WTC11 (cell line): ENCODE measurements around the gene KYNU. TPM values are rescaled to one million over a fixed set of nuclear protein-coding genes. Genes with fewer than 3 reads are reported as not detected.

Source experiments
- ATAC-seq: fragments of 200-7000 bp; cut with Tn5 transposase; 2 replicates; pipeline ENCODE4 v1.10.0; 2021; ENCODE audit warnings: mild to moderate bottlenecking, moderate library complexity
- CTCF ChIA-PET: fragments of 300-600 bp; sonication (Branson Sonifier 250); formaldehyde crosslinking; loops from one replicate; lab custom pipeline; 2021; ENCODE audit warnings: antibody characterized with exemption; lab: Charles Lee
- POLR2A ChIA-PET: fragments of 350-600 bp; sonication (Branson Sonifier 250); formaldehyde crosslinking; loops from one replicate; lab custom pipeline; 2021; ENCODE audit warnings: antibody characterized with exemption; lab: Charles Lee
- DNase-seq: peaks from one replicate; pipeline ENCODE4 v3.0.0; 2021; ENCODE audit warnings: low spot score
- H3K27ac Mint-ChIP-seq: 2 replicates; pipeline ENCODE4 v1.8.0; 2021; ENCODE audit warnings: mixed read lengths
- H3K27me3 Mint-ChIP-seq: 2 replicates; pipeline ENCODE4 v1.8.0; 2021; ENCODE audit warnings: low read depth, mild to moderate bottlenecking, moderate library complexity, mixed read lengths
- H3K36me3 Mint-ChIP-seq: 2 replicates; pipeline ENCODE4 v1.8.0; 2021; ENCODE audit warnings: mixed read lengths
- H3K4me1 Mint-ChIP-seq: 2 replicates; pipeline ENCODE4 v1.8.0; 2022; ENCODE audit warnings: mixed read lengths
- H3K4me3 Mint-ChIP-seq: 2 replicates; pipeline ENCODE4 v1.8.0; 2021; ENCODE audit warnings: mild to moderate bottlenecking, moderate library complexity, mixed read lengths
- H3K9me3 Mint-ChIP-seq: 2 replicates; pipeline ENCODE4 v1.8.0; 2021; ENCODE audit warnings: mixed read lengths
- CREB1 ChIP-seq: sonication (generic); formaldehyde crosslinking; IDR thresholded peaks from 2 replicates; pipeline ENCODE4 v1.8.0; 2023; ENCODE audit warnings: mild to moderate bottlenecking, missing genetic modification reagents
- FOXK1 ChIP-seq: sonication (generic); formaldehyde crosslinking; IDR thresholded peaks from 2 replicates; pipeline ENCODE4 v1.8.0; 2022; ENCODE audit warnings: mild to moderate bottlenecking, moderate library complexity, missing genetic modification reagents
- HMGA2 ChIP-seq: fragments of 250-450 bp; sonication (Bioruptor Pico); IDR thresholded peaks from 2 replicates; pipeline ENCODE4 v1.4.0; 2021; ENCODE audit warnings: mild to moderate bottlenecking, moderate library complexity
- JUN ChIP-seq: sonication (generic); formaldehyde crosslinking; IDR thresholded peaks from 2 replicates; pipeline ENCODE4 v1.8.0; 2023; ENCODE audit warnings: mild to moderate bottlenecking, missing genetic modification reagents
- NFATC4 ChIP-seq: fragments of 250-450 bp; sonication (Bioruptor Pico); IDR thresholded peaks from 2 replicates; pipeline ENCODE4 v1.9.0; 2021; ENCODE audit warnings: mild to moderate bottlenecking
- NFE2L1 ChIP-seq: sonication (generic); formaldehyde crosslinking; IDR thresholded peaks from 2 replicates; pipeline ENCODE4 v1.8.1; 2023; ENCODE audit warnings: missing genetic modification reagents
- TCF7 ChIP-seq: sonication (generic); formaldehyde crosslinking; IDR thresholded peaks from 2 replicates; pipeline ENCODE4 v1.8.0; 2022; ENCODE audit warnings: mild to moderate bottlenecking, low read depth, missing genetic modification reagents, moderate library complexity
- ZNF121 ChIP-seq: sonication (generic); formaldehyde crosslinking; IDR thresholded peaks from 2 replicates; pipeline ENCODE4 v1.8.0; 2023; ENCODE audit warnings: missing genetic modification reagents
- ZNF232 ChIP-seq: sonication (generic); formaldehyde crosslinking; IDR thresholded peaks from 2 replicates; pipeline ENCODE4 v1.8.0; 2022; ENCODE audit warnings: mild to moderate bottlenecking, missing genetic modification reagents
- ZNF396 ChIP-seq: fragments of 250-450 bp; sonication (Bioruptor Pico); IDR thresholded peaks from 2 replicates; pipeline ENCODE4 v1.8.0; 2021; ENCODE audit warnings: mild to moderate bottlenecking, moderate library complexity, borderline replicate concordance
- total RNA-seq: library from RNA; stranded (reverse); gene quantifications from 3 replicates; pipeline ENCODE4 v1.2.3, GENCODE V29; 2021
- TF ChIP-seq, protein P1 (sequence below): sonication (generic); formaldehyde crosslinking; IDR thresholded peaks from 2 replicates; pipeline ENCODE4 v1.8.1; 2023; ENCODE audit warnings: mild to moderate bottlenecking, missing genetic modification reagents
- TF ChIP-seq, protein P2 (sequence below): sonication (generic); formaldehyde crosslinking; IDR thresholded peaks from 2 replicates; pipeline ENCODE4 v1.8.1; 2023; ENCODE audit warnings: mild to moderate bottlenecking, missing genetic modification reagents
- TF ChIP-seq, protein P3 (sequence below): sonication (generic); formaldehyde crosslinking; IDR thresholded peaks from 2 replicates; pipeline ENCODE4 v1.8.0; 2023; ENCODE audit warnings: mild to moderate bottlenecking, missing genetic modification reagents
- TF ChIP-seq, protein P4 (sequence below): sonication (generic); formaldehyde crosslinking; IDR thresholded peaks from 2 replicates; pipeline ENCODE4 v1.8.1; 2023; ENCODE audit warnings: mild to moderate bottlenecking, missing genetic modification reagents, moderate library complexity
- TF ChIP-seq, protein P5 (sequence below): sonication (generic); formaldehyde crosslinking; IDR thresholded peaks from 2 replicates; pipeline ENCODE4 v1.8.1; 2022; ENCODE audit warnings: low read depth, missing genetic modification reagents, borderline replicate concordance
- TF ChIP-seq, protein P6 (sequence below): sonication (generic); formaldehyde crosslinking; conservative IDR thresholded peaks from 2 replicates; pipeline ENCODE4 v1.8.1; 2022; ENCODE audit warnings: mild to moderate bottlenecking, missing genetic modification reagents
- TF ChIP-seq, protein P7 (sequence below): fragments of 200-600 bp; IDR thresholded peaks from 2 replicates; pipeline ENCODE4 v1.8.0; 2022; ENCODE audit warnings: antibody characterized with exemption
- TF ChIP-seq, protein P8 (sequence below): sonication (generic); formaldehyde crosslinking; IDR thresholded peaks from 2 replicates; pipeline ENCODE4 v1.8.1; 2023; ENCODE audit warnings: mild to moderate bottlenecking, moderate library complexity, missing genetic modification reagents

The KYNU gene
- total RNA-seq, 1 experiment from 2014 or later = 0.85 TPM

DNA sequence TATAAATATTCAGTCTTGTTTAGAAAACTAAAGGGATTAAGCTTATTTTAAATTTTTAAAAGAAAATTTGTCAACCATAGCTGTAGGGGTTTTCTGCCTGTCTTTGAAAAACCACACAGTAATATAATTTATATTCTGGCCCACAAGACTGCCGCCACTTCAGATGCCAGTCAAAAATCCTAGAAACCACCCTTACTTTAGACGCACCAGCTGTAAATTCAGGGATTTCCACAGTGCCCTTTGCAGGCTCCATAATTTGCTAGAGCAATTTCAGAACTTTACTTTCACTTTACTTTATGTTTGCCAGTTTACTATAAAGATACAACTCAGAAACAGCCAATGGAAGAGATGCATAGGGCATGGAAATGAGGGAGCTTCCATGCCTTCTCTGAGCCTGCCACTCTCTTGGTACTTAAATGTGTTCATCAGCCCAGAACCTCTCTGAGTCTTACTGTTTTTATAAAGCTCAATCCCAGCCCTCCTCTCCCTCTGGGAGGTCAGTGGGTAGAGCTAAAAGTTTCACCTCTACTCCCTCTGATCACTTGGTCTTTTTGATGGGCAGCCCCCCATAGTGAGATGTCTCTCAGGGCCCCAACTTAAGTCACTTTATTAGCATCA is 63.3 kb downstream of the KYNU start (continued):
- TF ChIP-seq, protein P1, sequence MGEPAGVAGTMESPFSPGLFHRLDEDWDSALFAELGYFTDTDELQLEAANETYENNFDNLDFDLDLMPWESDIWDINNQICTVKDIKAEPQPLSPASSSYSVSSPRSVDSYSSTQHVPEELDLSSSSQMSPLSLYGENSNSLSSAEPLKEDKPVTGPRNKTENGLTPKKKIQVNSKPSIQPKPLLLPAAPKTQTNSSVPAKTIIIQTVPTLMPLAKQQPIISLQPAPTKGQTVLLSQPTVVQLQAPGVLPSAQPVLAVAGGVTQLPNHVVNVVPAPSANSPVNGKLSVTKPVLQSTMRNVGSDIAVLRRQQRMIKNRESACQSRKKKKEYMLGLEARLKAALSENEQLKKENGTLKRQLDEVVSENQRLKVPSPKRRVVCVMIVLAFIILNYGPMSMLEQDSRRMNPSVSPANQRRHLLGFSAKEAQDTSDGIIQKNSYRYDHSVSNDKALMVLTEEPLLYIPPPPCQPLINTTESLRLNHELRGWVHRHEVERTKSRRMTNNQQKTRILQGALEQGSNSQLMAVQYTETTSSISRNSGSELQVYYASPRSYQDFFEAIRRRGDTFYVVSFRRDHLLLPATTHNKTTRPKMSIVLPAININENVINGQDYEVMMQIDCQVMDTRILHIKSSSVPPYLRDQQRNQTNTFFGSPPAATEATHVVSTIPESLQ (CRISPR knock-in tag) = no peak
- no peak for TF ChIP-seq ZNF396 (CRISPR knock-in tag)

DNA sequence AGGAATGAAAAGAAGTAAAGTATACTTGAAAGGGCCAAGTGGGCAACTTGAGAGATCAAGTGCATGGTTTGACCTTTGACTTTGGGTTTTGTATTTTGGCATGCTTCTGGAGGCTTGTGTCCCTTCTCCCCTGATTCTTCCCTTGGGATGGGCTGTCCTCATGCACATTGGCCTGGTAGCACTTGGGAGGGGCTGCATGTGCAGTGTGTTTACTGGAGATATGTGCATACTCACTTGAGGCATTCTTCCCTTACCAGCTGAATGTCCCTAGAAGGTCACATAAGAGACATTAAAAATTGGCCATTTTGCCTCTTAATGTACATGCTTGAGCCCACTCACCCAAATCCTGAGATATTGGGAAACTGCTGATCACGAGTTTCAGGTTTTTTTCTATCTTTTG is 65.2 kb downstream of the KYNU start:
- TF ChIP-seq FOXK1 (CRISPR knock-in tag) (no peak), HMGA2 (CRISPR knock-in tag) (no peak), ZNF232 (no peak), NFATC4 (CRISPR knock-in tag) (no peak)
- TF ChIP-seq, protein P2, sequence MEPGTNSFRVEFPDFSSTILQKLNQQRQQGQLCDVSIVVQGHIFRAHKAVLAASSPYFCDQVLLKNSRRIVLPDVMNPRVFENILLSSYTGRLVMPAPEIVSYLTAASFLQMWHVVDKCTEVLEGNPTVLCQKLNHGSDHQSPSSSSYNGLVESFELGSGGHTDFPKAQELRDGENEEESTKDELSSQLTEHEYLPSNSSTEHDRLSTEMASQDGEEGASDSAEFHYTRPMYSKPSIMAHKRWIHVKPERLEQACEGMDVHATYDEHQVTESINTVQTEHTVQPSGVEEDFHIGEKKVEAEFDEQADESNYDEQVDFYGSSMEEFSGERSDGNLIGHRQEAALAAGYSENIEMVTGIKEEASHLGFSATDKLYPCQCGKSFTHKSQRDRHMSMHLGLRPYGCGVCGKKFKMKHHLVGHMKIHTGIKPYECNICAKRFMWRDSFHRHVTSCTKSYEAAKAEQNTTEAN = no peak
- TF ChIP-seq, protein P3, sequence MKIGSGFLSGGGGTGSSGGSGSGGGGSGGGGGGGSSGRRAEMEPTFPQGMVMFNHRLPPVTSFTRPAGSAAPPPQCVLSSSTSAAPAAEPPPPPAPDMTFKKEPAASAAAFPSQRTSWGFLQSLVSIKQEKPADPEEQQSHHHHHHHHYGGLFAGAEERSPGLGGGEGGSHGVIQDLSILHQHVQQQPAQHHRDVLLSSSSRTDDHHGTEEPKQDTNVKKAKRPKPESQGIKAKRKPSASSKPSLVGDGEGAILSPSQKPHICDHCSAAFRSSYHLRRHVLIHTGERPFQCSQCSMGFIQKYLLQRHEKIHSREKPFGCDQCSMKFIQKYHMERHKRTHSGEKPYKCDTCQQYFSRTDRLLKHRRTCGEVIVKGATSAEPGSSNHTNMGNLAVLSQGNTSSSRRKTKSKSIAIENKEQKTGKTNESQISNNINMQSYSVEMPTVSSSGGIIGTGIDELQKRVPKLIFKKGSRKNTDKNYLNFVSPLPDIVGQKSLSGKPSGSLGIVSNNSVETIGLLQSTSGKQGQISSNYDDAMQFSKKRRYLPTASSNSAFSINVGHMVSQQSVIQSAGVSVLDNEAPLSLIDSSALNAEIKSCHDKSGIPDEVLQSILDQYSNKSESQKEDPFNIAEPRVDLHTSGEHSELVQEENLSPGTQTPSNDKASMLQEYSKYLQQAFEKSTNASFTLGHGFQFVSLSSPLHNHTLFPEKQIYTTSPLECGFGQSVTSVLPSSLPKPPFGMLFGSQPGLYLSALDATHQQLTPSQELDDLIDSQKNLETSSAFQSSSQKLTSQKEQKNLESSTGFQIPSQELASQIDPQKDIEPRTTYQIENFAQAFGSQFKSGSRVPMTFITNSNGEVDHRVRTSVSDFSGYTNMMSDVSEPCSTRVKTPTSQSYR (CRISPR knock-in tag) = no peak
- TF ChIP-seq, protein P4, sequence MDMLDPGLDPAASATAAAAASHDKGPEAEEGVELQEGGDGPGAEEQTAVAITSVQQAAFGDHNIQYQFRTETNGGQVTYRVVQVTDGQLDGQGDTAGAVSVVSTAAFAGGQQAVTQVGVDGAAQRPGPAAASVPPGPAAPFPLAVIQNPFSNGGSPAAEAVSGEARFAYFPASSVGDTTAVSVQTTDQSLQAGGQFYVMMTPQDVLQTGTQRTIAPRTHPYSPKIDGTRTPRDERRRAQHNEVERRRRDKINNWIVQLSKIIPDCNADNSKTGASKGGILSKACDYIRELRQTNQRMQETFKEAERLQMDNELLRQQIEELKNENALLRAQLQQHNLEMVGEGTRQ = no peak
- TF ChIP-seq, all 79 proteins: peak for 0
- ATAC-seq = no peak
- Mint-ChIP-seq H3K36me3 (no peaks in the 10 kb centered on the region; the same call in 1 of the 2 replicates), H3K4me3 (no peak overlapping the region), H3K4me1 (peaks cover 9% of the 10 kb centered on the region), H3K9me3 (no peaks in the 10 kb centered on the region; the same call in 1 of the 2 replicates), H3K27ac (no peak overlapping the region), H3K27me3 (no peaks in the 10 kb centered on the region)
- DNase-seq = no peak
- ChIA-PET POLR2A (no interaction called here), CTCF (no interaction called here)

DNA sequence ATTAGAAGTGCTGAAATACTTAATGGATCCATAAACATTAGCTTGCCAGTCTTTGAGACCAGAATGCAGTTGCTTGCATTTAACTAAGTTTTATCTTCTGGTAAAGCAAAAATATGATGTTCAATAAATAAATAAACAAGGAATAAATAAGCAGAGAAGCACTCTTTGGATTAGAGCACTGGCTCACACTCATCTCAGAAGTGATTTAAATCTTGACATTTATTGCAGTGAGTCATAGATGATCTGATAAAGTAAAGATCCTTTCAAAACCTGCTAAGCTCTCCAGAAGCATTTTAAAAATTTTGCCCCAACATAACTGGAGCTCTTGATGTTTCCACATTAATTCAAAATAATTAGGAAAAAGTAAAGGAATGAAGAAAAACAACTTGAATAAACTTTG is 66.8 kb downstream of the KYNU start:
- POLR2A ChIA-PET = no interaction called here
- H3K36me3 Mint-ChIP-seq = peaks cover 14% of the 10 kb centered on the region
- H3K4me1 Mint-ChIP-seq = peaks cover 9% of the 10 kb centered on the region
- no peak overlapping the region for H3K27ac Mint-ChIP-seq
- no peak for DNase-seq
- peaks cover 14% of the 10 kb centered on the region for H3K9me3 Mint-ChIP-seq
- CTCF ChIA-PET = no interaction called here
- H3K4me3 Mint-ChIP-seq = no peak overlapping the region
- TF ChIP-seq ZNF396 (CRISPR knock-in tag) (no peak), JUN (CRISPR knock-in tag) (no peak)
- ATAC-seq = no peak
- H3K27me3 Mint-ChIP-seq = no peaks in the 10 kb centered on the region; the same call in 1 of the 2 replicates

DNA sequence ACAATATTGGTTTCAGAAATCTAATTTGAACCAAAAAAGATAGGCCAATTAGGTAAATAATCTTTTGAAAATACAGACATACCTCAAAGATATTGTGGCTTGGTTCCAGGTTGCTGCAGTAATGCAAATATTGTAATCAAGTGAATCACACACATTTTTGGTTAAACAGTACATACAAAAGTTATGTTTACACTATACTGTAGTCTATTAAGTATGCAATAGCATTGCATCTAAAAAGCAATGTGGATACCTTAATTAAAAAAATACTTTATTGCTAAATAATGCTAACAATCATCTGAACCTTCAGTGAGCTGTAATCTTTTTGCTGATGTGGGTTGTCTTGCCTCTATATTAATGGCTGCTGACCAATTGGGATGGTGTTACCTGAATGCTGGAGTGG is 67.3 kb downstream of the KYNU start:
- Mint-ChIP-seq H3K4me3 (no peak overlapping the region), H3K36me3 (peaks cover 19% of the 10 kb centered on the region), H3K4me1 (peaks cover 9% of the 10 kb centered on the region), H3K27me3 (no peaks in the 10 kb centered on the region; the same call in 1 of the 2 replicates), H3K9me3 (peaks cover 19% of the 10 kb centered on the region), H3K27ac (no peak overlapping the region)
- DNase-seq (no peak), ATAC-seq (no peak)
- ChIA-PET POLR2A (no interaction called here), CTCF (no interaction called here)
- no peak for TF ChIP-seq NFE2L1 (CRISPR knock-in tag)
- TF ChIP-seq TCF7 (CRISPR knock-in tag) = no peak
- no peak for TF ChIP-seq ZNF121 (CRISPR knock-in tag)
- TF ChIP-seq, protein P5, sequence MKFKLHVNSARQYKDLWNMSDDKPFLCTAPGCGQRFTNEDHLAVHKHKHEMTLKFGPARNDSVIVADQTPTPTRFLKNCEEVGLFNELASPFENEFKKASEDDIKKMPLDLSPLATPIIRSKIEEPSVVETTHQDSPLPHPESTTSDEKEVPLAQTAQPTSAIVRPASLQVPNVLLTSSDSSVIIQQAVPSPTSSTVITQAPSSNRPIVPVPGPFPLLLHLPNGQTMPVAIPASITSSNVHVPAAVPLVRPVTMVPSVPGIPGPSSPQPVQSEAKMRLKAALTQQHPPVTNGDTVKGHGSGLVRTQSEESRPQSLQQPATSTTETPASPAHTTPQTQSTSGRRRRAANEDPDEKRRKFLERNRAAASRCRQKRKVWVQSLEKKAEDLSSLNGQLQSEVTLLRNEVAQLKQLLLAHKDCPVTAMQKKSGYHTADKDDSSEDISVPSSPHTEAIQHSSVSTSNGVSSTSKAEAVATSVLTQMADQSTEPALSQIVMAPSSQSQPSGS (CRISPR knock-in tag) = no peak
- TF ChIP-seq ZNF232 = no peak
- TF ChIP-seq, protein P6, sequence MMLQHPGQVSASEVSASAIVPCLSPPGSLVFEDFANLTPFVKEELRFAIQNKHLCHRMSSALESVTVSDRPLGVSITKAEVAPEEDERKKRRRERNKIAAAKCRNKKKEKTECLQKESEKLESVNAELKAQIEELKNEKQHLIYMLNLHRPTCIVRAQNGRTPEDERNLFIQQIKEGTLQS = no peak
- no peak for TF ChIP-seq CREB1
- TF ChIP-seq, protein P7, sequence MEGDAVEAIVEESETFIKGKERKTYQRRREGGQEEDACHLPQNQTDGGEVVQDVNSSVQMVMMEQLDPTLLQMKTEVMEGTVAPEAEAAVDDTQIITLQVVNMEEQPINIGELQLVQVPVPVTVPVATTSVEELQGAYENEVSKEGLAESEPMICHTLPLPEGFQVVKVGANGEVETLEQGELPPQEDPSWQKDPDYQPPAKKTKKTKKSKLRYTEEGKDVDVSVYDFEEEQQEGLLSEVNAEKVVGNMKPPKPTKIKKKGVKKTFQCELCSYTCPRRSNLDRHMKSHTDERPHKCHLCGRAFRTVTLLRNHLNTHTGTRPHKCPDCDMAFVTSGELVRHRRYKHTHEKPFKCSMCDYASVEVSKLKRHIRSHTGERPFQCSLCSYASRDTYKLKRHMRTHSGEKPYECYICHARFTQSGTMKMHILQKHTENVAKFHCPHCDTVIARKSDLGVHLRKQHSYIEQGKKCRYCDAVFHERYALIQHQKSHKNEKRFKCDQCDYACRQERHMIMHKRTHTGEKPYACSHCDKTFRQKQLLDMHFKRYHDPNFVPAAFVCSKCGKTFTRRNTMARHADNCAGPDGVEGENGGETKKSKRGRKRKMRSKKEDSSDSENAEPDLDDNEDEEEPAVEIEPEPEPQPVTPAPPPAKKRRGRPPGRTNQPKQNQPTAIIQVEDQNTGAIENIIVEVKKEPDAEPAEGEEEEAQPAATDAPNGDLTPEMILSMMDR = no peak
- TF ChIP-seq, protein P8, sequence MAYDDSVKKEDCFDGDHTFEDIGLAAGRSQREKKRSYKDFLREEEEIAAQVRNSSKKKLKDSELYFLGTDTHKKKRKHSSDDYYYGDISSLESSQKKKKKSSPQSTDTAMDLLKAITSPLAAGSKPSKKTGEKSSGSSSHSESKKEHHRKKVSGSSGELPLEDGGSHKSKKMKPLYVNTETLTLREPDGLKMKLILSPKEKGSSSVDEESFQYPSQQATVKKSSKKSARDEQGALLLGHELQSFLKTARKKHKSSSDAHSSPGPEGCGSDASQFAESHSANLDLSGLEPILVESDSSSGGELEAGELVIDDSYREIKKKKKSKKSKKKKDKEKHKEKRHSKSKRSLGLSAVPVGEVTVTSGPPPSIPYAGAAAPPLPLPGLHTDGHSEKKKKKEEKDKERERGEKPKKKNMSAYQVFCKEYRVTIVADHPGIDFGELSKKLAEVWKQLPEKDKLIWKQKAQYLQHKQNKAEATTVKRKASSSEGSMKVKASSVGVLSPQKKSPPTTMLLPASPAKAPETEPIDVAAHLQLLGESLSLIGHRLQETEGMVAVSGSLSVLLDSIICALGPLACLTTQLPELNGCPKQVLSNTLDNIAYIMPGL (CRISPR knock-in tag) = no peak
